Right ventricle myocardium inferior (tissue), 1 donor: ENCODE data around the gene CDH13. TPM values are rescaled to one million over a fixed set of nuclear protein-coding genes. Genes with fewer than 3 reads are reported as not detected.

Source experiments
- ATAC-seq: fragments of 200-7000 bp; cut with Tn5 transposase; one replicate; pipeline ENCODE4 v1.9.1; 2020; ENCODE audit warnings: mild to moderate bottlenecking, moderate library complexity
- DNase-seq: peaks from one replicate; pipeline ENCODE4 v3.0.0; 2021; ENCODE audit errors: missing footprints
- intact Hi-C: fragments of 100-400 bp; cut with DNase I; formaldehyde crosslinking; loops from one replicate; pipeline ENCODE4 v1.11.0; 2022
- total RNA-seq: library from RNA; stranded (reverse); fragmentation: NEBNext Ultra II Directional; extraction: Animal tissue kit (Norgen Biotek cat#: 25700); gene quantifications from one replicate; pipeline ENCODE4 v1.2.1, GENCODE V29; 2021
- donor health status: DM: no; HTN: yes; CAD: no; lungs with severe emphysema.

CDH13 gene
- total RNA-seq, 1 donor from 2014 or later = 173 TPM

- ATAC-seq (no peak), DNase-seq (no peak)
- intact Hi-C loops = no loop called here
These were observed 129.0 kb downstream of the CDH13 start for GRCh38 chr16:82755570-82756282.

GRCh38 chr16:82756283-82756599 lies 129.5 kb downstream of the CDH13 start:
- intact Hi-C loops = no loop called here
- no peak for ATAC-seq
- DNase-seq = no peak

DNA sequence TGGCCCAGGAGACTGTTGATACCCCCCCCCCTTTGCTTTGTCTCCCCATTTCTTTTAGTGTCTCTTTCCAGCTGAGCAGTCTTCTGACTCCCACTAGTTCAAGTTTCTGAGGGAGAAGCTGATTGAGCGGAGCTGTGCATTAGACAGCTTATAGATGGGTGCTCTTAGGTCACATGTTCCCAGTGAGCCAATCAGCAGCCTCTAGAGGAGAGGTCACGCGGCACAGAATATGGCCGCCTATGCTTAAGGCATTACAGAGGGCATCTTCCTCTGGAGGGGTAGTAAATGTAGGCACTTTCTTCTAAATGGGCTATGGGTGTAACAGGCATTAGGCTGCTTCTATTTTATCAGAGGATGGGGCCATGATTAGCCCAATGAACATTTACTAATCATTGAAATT lies 131.6 kb downstream of the CDH13 start:
- intact Hi-C loops = no loop called here
- DNase-seq = no peak
- ATAC-seq = no peak

DNA sequence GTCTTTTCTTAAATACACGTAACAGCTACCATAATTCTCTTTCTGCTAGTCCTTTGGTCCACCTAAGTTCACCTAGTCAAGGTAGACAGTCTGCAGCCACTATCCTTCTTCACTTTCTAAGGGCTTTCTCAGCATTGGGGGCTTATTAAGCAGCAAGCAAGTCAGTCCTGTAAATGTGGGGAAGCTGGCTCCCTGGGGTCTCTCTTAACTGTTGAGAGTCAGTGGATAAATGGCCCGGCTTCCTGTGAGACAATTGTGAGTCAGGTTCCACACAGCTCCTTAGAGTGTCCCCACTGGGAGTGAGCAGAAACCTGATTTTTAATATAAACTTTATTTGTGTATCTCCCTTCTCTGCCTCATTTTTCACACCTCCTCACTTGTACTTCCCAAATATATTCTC lies 132.1 kb downstream of the CDH13 start:
- DNase-seq = no peak
- no peak for ATAC-seq
- intact Hi-C loops = no loop called here

GRCh38 chr16:82761236-82761635 lies 134.5 kb downstream of the CDH13 start:
- DNase-seq (peak; percentile 83), ATAC-seq (peak; percentile 85)
- intact Hi-C loops = loop anchor here (5.0 to 10.0 kb wide), 3 partner anchors 91 to 594 kb away; partner anchors contain the start of gene CDH13

DNA sequence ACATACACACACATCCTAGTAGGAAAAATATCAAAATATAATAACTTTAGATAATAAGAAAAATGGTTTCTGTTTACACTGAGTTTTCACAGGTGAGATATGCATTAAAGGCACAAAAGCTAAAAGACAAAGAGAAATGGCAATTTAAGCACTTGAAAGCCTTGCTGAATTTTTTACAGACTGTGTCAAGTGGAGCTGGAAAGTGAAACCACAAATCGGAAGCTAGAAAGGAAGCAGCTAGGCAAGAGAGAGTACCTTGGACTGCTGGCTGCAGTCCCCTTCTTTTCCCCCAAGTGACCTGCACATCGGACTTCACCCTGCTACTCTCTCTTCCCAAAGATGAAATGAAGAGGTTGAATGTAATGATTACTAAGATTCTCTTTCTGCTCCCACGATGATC lies 135.1 kb downstream of the CDH13 start:
- ATAC-seq (peak; percentile 62), DNase-seq (no peak)
- intact Hi-C loops = loop anchor here (5.0 to 10.0 kb wide), 3 partner anchors 90 to 593 kb away; partner anchors contain the start of gene CDH13

DNA sequence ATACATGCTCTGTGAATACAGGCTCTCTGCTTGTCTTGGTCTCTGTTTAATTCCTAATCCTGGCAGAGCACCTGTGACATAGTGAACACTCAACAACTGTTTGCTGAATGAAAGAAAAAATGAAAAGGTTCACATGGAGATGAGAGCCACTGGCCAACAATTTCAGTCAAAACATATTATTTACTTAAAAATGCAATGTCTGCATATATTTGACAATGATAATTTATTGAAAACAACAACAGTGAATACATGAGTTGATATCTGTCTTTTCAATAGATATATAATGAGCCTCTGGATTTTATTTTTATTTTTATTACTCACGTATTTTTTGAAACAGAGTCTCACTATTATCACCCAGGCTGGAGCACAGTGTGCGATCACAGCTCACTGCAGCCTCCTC lies 136.6 kb downstream of the CDH13 start:
- ATAC-seq (no peak), DNase-seq (no peak)
- intact Hi-C loops = loop anchor here (5.0 to 10.0 kb wide), 3 partner anchors 89 to 591 kb away; partner anchors contain the start of gene CDH13

DNA sequence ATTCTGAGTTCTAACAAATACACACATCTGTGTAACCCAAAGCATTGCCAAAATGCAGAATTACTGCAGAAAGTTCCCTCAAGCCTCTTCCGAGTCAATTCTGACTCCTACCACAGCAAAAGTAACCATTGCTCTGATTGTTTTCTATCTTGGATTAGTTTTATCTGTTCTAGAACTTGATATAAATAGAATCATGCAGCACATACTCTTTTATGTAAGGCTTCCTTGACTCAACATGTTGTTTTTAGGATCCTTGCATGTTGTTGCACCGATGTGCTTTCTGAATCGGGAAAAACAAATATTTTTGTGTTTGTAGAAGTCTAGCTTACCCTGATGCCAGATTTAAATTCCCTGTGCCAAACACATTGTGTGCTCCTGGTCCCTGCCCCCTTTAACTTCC lies 140.4 kb downstream of the CDH13 start:
- intact Hi-C loops = loop anchor here (10.0 kb wide), 1 partner anchor 588 kb away; no protein-coding TSS in a partner anchor
- no peak for DNase-seq
- ATAC-seq = no peak

- intact Hi-C loops = loop anchor here (10.0 kb wide), 1 partner anchor 587 kb away; no protein-coding TSS in a partner anchor
- DNase-seq = no peak
- no peak for ATAC-seq
These were observed 141.0 kb downstream of the CDH13 start for GRCh38 chr16:82767808-82768207.

DNA sequence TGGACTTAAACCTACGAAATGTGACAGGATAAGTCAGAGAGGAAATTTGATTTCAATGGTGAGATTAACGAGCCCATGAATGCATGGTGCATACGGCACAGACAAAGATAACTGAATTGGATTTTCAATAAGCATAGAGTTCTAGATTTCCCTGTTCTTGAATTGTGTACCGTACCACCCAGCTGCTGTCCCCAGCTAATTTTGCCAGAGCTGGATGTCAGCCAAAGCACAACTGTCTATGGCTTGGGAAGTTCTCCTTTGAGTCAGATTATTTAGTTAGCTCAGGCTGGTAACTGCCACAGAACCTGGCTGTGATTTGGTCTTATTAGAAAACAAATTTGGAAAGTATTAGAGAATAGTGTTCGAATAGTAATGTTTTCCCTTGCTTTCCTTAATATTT lies 143.1 kb downstream of the CDH13 start:
- peak; percentile 33 for ATAC-seq
- DNase-seq = no peak
- intact Hi-C loops = loop anchor here (10.0 kb wide), 1 partner anchor 585 kb away; no protein-coding TSS in a partner anchor

- ATAC-seq (no peak), DNase-seq (no peak)
- intact Hi-C loops = no loop called here
These were observed 145.4 kb downstream of the CDH13 start for GRCh38 chr16:82772215-82772614.

- DNase-seq (no peak), ATAC-seq (no peak)
- intact Hi-C loops = no loop called here
These were observed 146.2 kb downstream of the CDH13 start for GRCh38 chr16:82773018-82773417.

DNA sequence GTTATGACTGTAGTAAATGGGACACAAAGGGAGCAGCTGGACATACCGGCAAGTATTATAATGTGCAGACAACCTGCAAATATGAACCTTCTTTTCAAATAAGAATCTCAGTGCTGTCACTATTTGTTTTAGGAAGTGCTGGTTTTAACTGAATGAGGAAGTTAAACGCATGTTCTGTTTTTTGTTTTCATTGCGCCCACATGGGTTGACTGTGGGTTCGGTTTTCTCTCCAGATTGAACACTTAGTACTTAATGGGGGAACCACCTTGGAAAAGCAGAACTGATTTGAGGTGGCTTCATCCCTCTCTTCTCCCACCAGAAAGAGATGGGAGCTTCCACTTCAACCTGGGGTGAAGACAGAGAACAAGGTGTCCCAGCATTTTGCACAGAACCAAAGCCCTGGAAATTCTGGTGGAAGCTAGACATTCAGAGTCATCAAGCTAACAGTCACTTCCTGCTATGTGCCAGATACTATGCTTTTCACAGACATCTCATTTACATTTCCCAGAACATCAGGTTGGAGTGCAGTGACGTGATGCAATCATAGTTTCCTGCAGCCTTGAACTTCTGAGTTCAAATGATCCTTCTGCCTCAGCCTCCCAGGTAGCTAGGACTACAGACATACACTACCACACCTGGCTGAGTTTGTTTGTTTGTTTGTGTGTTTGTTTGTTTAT lies 149.8 kb downstream of the CDH13 start:
- DNase-seq = no peak
- no peak for ATAC-seq
- intact Hi-C loops = no loop called here

DNA sequence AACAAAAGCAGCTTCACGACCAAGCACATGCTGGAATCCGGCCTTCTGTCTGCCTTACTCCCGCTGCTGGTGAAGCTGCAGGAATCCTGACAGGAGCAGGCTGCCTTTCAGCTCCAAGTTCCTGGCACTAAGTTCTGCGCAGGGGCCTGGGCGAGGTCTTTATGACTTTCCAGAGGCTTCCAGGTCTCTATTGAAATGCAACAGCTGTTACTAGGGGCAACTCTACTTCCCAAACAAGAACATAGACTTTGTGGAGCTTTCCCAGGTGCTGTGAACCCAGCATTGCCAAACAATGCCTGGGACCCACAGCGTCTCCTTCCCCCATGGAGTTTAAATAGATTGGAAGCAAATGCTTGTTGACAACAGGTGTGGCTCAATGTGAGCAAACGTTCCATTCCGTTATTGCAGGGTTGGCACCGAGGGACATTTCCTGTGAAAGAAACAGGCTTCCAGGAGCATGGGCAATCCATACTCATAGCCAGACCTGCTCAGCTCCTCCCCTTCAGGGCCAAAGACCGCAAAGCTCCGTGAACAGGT lies 156.0 kb downstream of the CDH13 start:
- ATAC-seq (peak; percentile 72), DNase-seq (no peak)
- intact Hi-C loops = no loop called here

- intact Hi-C loops = no loop called here
- DNase-seq (no peak), ATAC-seq (no peak)
These were observed 157.3 kb downstream of the CDH13 start for GRCh38 chr16:82783933-82784572.

DNA sequence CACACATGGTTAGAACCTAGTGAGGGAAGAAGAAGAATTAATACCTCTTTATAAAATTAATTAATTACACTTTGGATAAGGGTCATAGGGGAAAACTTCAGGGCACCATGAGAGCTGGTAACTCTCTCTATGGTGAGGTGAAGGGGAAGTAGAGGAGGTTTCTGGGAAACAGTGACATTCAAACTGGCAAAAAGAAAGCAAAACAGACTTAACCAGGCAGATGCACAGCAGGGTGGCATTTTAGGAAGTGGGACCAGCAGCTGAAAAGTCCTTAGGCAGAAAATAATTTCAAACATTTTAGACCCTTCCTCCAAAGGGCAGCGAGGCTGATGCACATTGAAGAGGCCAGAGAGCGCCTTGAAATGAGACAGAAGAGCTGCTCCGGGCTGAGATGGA lies 157.8 kb downstream of the CDH13 start:
- DNase-seq (no peak), ATAC-seq (no peak)
- intact Hi-C loops = no loop called here

- ATAC-seq (no peak), DNase-seq (no peak)
- intact Hi-C loops = no loop called here
These were observed 161.5 kb downstream of the CDH13 start for GRCh38 chr16:82788225-82788624.

DNA sequence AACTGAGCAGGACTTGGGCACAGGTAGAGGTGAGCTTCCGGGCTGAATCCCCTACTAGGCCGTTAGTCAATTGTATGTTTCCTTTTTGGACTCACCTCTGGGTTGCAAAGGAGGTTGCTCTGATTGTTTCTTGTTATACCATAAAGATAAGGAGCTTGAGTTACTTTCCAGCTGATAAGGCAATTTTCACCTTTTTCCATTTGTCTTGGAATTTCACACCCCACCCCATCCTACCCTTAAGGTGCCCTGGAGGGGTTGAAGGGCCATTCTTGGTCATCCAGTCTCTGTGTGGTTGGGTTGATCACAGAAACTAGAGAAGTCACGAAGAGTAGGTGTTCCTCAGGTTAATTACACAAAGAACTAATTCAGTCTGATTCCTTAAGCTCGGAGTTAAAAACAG lies 162.2 kb downstream of the CDH13 start:
- DNase-seq (no peak), ATAC-seq (no peak)
- intact Hi-C loops = no loop called here

DNA sequence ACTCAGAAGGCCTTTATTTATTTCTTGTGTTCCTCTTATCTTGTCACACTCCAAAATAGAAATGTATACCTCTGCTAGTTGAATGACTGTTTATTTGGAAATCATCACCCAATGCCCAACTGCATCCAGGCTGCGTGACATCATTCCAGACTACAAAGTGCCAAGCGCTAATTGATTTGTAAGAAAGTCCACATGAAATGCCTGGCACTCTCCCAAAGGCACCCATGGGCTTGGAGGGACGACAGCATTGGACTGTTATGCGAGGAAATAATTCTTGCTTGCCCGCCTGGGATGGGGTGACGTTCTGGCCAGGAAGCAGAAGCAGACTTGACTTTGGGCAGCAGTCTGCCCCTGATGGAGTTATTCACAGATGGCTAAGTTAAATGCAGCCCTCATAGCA lies 165.9 kb downstream of the CDH13 start:
- intact Hi-C loops = no loop called here
- no peak for DNase-seq
- no peak for ATAC-seq
